GM18526 (cell line): ENCODE measurements around the gene PTS.

ENCODE experiments used
- POLR2A ChIP-seq: IDR thresholded peaks from 3 replicates; pipeline ENCODE4 v1.6.1; 2011; ENCODE audit not compliant: insufficient read length; ENCODE audit errors: extremely low read depth

The PTS gene

DNA sequence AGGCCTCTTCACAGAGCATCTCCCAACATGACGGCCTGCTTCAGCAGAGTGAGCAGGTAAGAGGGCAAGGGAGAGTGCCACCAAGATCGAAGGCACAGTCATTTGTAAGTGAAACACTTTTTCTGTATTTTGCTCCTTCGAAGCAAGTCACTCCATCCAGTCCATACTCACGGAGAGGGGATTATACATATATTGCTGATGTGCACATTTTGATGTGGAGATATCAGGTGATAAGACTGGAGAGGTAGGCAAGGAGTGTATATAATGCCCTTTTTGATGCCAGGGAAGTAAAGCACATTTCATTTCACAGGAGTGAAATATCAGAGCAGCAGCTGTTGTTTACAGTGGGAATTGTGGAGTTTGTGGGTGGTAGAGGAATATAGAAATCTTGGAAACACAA is 11.2 kb downstream of the PTS start:
- TF ChIP-seq POLR2A = no peak

DNA sequence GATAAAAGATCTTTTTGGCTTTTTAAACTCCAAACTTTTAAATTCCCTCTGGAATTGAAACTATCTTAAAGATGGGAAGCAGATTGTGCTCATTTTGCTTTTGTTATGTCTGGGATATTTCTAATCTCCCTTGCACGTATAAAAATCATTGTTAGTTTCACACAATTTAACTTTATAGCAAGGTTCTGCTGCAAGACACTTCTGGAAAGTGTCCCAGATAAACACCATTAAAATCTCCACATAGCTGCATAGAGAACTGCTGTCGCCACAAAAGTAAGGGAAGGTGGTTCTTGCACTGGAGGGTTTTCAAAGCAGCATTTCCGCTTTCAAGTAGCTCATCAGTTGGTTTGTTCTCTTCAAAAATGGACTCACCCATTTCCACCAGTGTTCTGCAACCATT is 11.8 kb downstream of the PTS start:
- no peak for TF ChIP-seq POLR2A

DNA sequence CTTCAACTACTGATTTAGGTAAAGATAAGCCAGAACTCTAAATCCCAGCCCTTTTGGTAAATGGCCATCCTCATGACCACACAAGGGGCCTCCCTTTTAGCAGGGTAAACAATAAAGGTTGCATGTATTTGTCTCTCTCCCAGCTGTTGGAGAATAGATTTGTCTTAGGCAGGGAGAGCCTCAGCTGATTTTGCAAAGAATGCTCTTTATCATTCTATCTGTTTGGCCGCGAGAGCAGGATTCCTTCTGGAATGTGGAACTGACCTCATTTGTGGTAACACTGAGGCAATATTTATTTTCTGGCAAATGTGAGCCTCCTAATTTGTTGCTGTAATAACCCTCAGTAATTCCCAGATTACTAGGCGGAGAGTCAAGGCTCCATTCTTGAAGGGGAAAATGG is 15.3 kb downstream of the PTS start:
- TF ChIP-seq POLR2A = no peak

DNA sequence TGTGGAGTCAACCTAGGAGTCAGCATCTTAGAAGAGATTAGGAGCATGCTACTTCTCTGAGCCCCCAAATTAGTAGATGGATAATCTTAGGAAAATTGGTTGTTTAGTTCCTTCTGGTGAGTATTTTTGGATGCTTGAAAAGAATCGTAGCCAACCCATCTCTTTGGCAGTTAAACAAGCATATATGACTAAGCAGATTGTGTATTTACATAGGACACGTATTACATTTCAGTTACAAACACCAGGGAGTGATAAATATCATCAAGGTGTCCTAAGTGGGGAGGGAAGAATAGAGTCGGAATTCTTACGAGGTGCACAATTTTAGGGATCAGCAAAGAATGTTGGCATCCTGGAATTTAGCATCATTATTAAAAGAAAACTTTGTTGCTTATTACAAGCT is 21.0 kb downstream of the PTS start:
- TF ChIP-seq POLR2A = no peak

DNA sequence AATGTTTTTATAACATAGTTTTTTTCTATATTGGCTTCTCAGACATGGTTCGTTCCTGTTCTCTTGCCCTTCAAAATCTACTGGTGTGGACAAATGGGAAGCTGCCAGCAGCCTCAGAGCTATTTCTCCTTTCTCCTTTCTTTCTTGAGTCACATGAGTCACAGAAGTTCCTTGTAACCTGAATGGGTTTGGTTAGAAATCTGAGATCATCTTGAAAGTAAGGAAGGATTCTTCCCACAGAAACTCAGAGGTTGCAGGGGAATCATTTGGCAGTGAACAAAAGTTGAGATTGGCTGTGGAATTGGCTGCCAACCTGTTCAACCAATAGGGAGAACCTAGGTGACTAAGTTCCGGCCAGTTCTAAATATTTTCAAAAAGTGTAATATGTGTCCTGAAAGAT is 22.0 kb downstream of the PTS start:
- TF ChIP-seq POLR2A = no peak

DNA sequence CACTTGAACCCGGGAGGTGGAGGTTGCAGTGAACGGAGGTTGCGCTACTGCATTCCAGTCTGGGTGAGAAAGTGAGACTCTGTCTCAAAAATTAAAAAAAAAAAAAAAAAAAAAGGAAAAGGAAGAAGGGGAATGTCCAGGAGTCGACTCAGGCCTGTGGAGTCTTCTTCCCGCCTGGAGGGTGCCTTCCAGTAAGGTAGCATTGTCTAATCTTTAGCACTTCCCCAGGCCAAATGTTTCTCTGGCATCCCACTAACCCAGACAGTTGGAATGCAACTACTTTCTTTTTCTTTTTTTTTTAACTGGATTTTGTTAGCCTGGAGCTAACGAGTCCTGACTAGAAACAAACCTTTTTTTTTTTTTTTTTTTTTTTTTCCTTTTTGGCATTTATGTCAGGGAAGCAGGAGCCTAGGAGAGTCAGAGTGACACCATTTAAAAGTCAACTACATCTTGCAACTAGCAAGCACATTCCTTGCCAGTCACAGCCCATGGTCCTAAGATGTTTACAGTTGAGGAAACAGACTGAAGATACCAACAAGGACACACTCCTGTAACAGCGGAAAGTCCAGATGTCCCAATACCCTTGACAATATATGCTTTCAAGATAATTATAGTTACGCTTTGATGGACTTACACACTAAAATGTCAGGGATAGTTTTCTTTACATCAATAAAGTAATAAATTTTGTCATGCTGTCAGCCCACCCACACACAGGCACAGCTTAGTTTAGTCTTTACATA is 23.8 kb downstream of the PTS start:
- no peak for TF ChIP-seq POLR2A

DNA sequence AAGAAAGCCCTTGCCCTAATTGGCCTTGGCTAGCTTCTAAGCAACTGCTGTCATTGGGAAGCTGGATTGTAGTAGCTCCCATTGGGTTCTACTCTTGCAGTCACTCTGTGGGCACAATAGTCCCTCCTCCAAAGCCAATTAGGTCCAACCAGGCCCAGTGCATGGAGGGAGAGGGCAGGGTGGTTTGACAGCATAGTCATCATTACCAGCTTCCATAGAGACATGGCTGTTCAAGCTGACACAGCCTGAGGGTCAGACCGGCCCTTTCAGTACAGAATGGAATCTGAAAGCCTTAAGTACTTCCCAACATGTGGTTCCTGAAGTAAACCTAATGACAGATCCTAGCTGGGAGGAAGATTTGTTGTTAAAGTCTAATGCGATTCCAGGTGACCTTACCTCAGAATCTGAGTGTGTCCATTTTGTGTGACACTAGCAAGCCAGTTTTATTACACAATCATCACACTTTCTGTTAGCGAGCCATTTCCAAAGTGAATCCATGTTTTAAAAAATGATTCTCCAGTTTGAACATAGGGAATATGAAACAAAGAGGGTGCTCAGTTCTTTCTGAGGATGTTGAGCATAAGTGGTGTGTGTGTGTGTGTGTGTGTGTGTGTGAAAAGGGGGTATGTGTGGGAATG is 27.5 kb downstream of the PTS start:
- no peak for TF ChIP-seq POLR2A

DNA sequence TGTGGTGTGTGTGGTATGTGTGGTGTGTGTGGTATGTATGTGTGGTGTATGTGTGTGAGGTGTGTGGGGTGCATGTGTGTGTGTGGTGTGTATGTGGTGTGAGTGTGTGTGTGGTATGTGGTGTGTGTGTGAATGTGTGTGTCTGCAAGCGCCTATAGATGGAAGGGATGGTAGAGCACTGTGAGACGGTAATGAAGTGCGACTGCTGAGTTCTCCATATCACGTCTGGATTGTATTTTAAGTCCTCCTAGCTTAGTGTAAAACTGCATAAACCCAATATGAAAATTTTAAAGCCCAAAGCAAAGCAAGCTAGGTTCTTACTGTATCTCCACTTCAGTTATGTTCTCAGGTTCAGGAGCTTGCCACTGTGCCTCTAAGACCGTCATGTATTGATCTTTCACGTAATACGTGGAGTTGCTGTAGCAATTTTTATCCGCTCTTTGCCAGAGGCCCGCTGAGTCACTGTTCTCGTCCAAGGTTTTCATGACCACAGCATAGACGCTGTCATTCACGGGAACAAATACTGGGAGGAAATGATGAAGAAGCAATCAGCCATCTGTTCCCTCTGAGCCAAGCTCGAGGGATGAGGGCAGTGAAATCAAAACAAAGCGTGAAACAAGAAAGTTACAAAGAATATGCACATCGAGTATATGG is 29.0 kb downstream of the PTS start:
- no peak for TF ChIP-seq POLR2A

DNA sequence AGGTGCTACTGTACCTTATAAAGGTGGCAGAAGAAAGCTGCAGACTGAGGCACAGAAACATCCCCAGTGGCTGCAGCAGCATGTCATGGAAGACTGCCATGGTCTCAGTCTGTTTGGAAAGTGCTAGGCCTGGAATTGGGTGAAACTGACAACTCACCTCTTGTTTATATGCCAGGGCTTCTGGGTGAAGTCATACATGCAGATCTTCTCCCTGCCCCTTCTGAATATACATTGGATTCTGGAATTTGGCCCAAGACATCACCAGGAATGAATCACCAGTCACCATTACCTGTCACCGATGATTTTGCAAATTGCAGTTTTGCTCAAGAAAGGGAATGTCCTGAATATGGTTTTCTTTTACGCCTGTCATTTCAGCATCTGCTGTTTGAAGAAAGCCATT is 34.3 kb downstream of the PTS start, which contains the start of gene PLET1:
TSS of gene PLET1 (minus strand) at position 371 of the 400 bp plus-strand sequence. CDS start at position 100, 271 bp downstream.
- no peak for TF ChIP-seq POLR2A

DNA sequence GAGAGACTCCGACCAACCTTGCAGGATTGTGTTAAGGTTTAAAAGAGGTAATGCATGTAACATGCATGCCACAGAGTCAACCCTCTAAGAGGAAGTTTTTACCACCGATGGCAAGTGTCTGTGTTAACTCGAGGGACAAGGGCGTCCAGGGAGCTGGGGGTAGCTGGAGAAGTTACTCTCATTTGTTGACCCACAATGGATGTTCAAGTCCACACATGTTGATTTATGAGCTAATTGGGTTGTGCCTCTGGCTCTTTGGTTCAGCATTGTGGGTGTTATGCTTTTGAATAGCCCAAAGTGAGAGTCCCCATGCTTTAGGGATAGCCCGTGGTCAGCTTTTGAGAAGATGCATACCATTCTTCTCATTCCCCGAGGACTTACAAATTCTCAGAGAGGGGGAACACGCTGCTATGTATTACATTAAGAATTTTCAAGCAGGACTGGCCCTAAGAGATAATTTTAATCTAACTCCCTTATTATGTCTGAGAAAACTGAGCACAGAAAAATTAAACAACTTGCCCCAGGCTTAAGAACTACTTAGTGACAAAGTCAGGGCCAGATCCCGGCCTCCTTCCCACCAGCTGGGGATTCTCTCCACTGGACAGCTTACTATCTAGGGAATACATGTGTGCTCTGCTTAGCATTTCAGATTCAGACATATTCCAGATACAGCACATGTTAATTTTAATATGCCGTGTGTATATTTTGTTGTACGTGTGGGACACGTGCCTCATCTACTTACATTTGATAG is 39.6 kb downstream of the PTS start:
- no peak for TF ChIP-seq POLR2A

DNA sequence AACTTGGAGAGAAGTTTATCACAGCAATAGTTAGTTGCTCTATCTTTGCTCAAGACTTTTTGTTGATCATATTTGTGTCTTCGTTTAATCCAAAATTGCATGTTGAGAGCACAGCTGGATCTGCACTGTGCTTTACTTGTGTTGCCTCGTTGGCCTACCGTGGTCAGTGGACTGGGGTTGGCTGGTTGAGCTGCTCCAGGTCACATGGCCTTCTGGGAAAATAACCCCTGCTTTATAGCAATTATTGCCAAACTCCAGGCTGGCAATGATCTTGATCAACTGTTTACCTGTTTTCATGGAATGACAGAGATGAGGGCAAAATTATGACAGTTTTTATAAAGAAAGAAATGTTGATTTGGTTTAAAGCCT is 40.2 kb downstream of the PTS start:
- TF ChIP-seq POLR2A = no peak

DNA sequence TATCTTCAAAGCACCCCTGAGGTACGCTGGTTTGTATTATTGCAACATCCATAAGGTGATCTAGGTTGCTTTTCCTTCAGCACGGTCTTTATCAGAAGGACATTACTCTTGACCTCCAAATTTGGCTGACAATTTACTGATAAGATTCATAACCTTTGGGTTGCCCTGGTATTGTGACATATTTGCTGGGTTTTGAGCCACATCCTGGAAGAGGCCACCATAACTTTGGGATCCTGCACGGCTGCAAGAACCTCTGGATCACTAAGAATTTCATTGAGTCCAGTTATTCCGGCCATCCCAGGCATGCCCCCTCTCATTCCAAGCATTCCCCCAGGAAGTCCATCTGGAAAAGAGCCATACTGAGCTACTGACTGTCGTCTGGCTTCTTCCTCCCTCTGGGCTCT is 41.0 kb downstream of the PTS start:
- no peak for TF ChIP-seq POLR2A

DNA sequence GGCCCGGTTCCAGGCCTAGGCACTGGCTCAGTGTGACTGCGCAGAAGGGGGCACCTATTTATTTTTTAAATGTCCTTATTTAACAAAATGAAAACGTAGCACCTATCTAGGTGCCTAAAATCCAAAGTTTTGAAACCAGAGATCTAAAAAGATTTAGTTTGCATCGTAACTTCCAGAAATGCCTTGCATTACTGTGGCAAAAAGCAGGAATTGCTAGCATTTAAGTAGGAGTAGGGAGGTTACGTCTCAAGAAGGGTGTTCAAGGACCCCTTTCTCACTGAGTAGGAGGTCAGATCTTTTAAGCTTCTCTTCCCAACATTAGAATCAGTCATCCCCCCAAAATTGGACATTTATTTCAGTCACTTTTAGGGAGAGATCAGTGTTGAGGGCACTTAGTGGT is 42.2 kb downstream of the PTS start:
- no peak for TF ChIP-seq POLR2A

DNA sequence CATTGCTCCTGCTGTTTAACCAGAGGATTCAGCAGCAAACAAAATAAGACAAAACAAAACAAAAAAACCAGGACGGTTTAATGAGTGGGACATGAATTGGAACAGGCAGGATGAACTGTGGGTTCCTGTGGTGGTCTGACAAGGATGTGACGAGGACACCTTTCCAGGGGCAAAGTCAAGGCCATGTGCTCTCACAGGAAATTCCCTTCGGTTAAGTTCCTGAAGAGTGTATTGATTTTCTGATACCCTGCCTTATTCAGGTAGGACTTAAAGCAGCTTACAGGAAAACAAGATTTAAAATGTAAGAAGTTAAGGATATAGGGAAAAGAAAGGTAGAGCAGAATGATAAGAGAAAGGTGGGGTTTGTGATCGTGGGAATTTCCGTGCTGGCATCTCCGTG is 42.9 kb downstream of the PTS start:
- no peak for TF ChIP-seq POLR2A

DNA sequence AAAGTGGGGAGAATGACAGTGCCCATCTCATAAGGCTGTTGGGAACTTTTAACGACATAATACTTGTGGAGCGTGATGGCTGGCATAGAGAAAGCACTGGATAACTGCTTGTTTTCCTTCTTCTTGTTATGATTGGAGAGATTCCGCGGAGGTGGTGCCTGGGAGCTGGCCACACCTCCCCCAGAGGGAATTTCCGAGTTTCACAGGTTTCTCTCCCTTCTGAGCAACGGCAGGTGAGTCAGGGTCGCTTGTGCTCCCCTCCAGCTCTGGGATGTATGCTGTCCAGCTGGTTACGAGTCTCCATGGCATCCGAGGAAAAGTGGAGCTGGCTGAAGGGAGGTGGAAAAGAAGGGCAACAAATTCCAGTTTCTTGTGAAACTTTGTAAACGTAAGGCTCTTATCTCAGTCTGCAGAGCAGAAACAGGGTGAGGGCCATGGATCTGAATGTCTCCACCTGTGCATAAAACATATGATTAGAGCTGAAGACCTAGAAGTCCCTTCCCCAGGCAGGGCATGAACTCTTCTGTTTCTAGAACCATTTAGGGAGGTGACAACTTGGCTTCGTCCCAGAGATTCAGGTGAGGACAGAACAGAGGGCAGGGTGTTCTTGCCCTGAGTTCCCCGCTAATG is 44.4 kb downstream of the PTS start:
- no peak for TF ChIP-seq POLR2A
